Peyer's patch (tissue), 4 donors: ENCODE measurements around the gene TMOD2. TPM values are rescaled to one million over a fixed set of nuclear protein-coding genes. Genes with fewer than 3 reads are reported as not detected.
A peak's percentile ranks its signal among the peaks of the same experiment; 100 is the strongest.

Experiments used
- DNase-seq, 3 donors: peaks; one replicate each; pipeline ENCODE4 v3.0.0-alpha.2; 2017 to 2019
- H3K27ac ChIP-seq, 4 donors: fragments of 200-600 bp; sonication (generic); one replicate each; pipeline ENCODE4 v1.5.1; 2016 to 2019
- H3K27me3 ChIP-seq, 2 donors: fragments of 200-600 bp; sonication (generic); one replicate each; pipeline ENCODE4 v1.5.1; 2019
- H3K36me3 ChIP-seq, 3 donors: fragments of 200-600 bp; sonication (generic); one replicate each; pipeline ENCODE4 v1.5.1; 2016 to 2019
- H3K4me1 ChIP-seq, 4 donors: fragments of 200-600 bp; sonication (generic); one replicate each; pipeline ENCODE4 v1.5.1; 2016 to 2019
- H3K4me3 ChIP-seq, 4 donors: fragments of 200-600 bp; sonication (generic); 1 replicate in 3 of 4; 2 replicates in 1 of 4; pipeline ENCODE4 v1.5.1; 2016 to 2019; ENCODE audit warnings: mild to moderate bottlenecking in 1 of 4
- H3K9me3 ChIP-seq, 4 donors: fragments of 200-600 bp; sonication (generic); one replicate each; pipeline ENCODE4 v1.5.1; 2016 to 2019; ENCODE audit warnings: mild to moderate bottlenecking in 1 of 4
- CTCF ChIP-seq, 6 experiments: fragments of 450-650 bp in 4 of 6; fragments of 200-600 bp in 2 of 6; sonication (generic) in 1 of 6; IDR thresholded peaks; one replicate each; pipeline ENCODE4 v1.5.1; 2017 to 2019; ENCODE audit warnings: antibody characterized with exemption in 6 of 6, mild to moderate bottlenecking in 3 of 6, moderate library complexity in 1 of 6
- POLR2A ChIP-seq, 2 donors: fragments of 450-650 bp; IDR thresholded peaks; one replicate each; pipeline ENCODE4 v1.5.1; 2017; ENCODE audit warnings: antibody characterized with exemption in 2 of 2, mild to moderate bottlenecking in 2 of 2, moderate library complexity in 2 of 2
- total RNA-seq, 4 donors: library from RNA; depleted of rRNA; stranded (reverse); fragments of >200 nt; gene quantifications; one replicate each; pipeline ENCODE4 v1.1.0, GENCODE V29; 2016

Gene TMOD2
- total RNA-seq, 4 donors from 2014 or later = 4.0 to 25.6 (median 6.6) TPM

DNA sequence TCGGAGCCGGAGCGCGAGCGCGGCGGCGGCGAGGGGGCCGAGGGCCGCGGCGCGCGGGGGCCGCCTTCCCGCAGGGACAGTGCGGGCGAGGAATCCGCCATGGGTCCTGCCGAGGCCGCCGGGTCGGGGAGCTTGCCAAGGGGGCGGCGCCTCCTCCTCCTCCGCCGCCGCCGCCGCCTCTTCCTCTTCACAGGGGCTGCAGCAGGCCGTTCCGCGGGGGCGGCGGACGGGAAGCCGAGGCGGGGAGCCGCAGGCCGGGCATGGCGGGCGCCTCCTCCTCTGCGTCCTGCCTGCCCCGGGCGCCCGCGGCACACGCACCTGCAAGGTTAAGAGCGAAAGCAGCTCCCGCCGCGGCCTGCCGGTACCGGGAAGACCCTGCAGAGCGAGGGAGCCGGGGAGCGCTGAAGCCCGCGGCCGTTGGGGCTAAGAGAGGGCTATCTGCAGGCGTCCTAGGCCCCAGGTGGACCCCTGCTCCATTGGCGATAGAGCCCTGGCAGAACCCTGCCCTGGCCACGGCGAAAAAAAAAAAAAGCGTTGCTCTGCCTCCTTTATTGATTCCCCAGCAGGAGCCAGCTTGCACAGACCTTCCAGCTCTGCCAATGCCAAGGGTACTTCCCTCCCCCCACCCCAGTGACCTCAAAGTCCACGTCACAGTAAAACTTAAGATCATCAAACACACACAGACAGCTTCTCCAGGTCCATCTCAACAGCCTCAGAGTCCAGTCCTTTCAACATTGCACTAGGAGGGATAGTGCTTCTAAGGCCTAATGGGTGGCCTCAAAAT is 13.7 kb upstream of the TMOD2 start, which contains the start of gene LYSMD2:
LYSMD2 (minus strand) TSS at position 134 of the 784 bp plus-strand sequence; CDS start at position 101, 33 bp downstream.
- H3K9me3 ChIP-seq = no peaks in the 10 kb centered on the region
- peaks cover 0 to 29% (median 10%) of the 10 kb centered on the region in 4 donors for H3K4me1 ChIP-seq
- peak within 1 kb of the TSS; percentile 78 to 96 (median 84) for H3K4me3 ChIP-seq
- DNase-seq = peak; percentile 81 to 90 (median 83)
- H3K27ac ChIP-seq = peak within 1 kb of the TSS; percentile 88 to 97 (median 91)
- no peaks in the 10 kb centered on the region for H3K27me3 ChIP-seq
- TF ChIP-seq POLR2A (IDR thresholded peaks at IDR 0.05) (no peak), CTCF (IDR thresholded peaks at IDR 0.05) (no peak)
- no peaks in the 10 kb centered on the region for H3K36me3 ChIP-seq

DNA sequence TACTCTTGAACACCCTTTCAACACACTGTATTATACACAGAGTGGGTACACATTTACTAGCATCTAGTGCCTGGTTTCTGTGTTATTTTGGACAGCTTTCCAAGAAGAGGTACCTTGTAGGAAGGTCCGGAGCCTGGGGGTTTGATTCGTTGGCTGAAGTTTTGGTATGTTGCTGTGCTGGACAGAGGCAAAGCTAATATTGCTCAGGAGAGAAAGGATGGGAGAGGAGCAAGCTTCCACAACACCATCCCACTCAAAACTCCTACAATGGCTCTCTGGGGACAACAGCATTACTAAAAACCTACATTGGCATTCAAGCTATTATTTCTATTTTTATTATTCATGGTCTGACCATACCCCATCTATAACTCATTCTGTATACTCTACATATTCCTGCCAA is 12.8 kb upstream of the TMOD2 start:
- Histone ChIP-seq H3K4me1 (peaks cover 0 to 26% (median 8%) of the 10 kb centered on the region in 4 donors), H3K36me3 (no peaks in the 10 kb centered on the region), H3K27ac (peak overlapping the region; percentile 88 to 97 (median 91)), H3K9me3 (no peaks in the 10 kb centered on the region), H3K27me3 (no peaks in the 10 kb centered on the region), H3K4me3 (no peak overlapping the region)
- no peak for DNase-seq
- TF ChIP-seq POLR2A (IDR thresholded peaks at IDR 0.05) (no peak), CTCF (IDR thresholded peaks at IDR 0.05) (no peak)

DNA sequence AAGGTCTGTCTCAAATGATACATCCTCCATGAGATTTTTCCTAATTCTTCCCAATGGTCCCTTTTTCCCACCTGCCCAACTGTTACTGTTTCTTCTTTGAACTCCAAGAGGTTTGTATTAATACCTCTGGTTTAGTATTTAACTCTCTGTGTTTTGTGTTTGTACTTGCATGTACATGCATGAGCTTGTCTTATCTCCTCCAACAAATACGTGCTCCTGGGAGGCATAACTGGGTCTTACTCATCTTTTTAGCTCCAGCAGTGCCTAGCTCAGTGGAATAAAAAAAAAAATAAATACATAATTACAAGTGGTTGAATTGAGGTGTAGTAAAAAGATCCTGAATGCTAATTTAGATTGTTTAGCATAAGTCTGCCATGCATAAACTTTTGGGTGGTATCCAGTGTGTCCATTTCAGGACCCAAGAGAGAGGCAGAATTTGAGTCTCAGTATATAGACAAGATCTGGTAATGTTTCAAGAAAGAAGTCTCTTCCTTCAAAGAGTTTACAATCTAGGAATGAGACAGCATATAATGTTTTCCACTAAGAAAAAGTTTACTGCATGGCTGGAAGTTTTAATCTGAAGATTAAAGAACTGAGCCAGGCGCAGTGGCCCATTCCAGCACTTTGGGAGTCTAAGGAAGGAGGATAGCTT is 12.2 kb upstream of the TMOD2 start:
- no peaks in the 10 kb centered on the region for H3K27me3 ChIP-seq
- H3K4me3 ChIP-seq = no peak overlapping the region
- no peak overlapping the region for H3K27ac ChIP-seq
- H3K9me3 ChIP-seq = no peaks in the 10 kb centered on the region
- peaks cover 0 to 23% (median 8%) of the 10 kb centered on the region in 4 donors for H3K4me1 ChIP-seq
- TF ChIP-seq POLR2A (IDR thresholded peaks at IDR 0.05) (no peak), CTCF (IDR thresholded peaks at IDR 0.05) (no peak)
- DNase-seq = no peak
- no peaks in the 10 kb centered on the region for H3K36me3 ChIP-seq

DNA sequence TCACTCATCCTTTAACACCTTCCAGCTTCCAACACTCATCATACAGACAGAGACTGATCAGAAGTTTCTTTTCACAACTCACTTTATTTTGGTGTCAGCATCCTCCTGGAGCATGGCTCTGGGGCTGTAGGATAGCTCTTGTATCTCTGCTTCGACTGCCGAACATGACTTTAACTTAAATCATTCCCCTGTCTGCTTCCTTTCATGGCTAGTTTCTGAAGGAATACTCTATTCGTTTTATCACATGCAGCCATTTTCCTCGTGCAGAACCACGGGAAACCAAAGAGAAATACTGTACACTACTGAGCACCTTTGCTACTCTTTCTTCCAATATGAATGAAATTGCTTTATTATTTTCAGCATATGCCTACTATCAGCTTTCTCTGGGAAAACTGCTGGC is 2.1 kb upstream of the TMOD2 start:
- no peaks in the 10 kb centered on the region for H3K9me3 ChIP-seq
- H3K27me3 ChIP-seq = no peaks in the 10 kb centered on the region
- no peaks in the 10 kb centered on the region for H3K4me1 ChIP-seq
- no peaks in the 10 kb centered on the region for H3K36me3 ChIP-seq
- TF ChIP-seq CTCF (IDR thresholded peaks at IDR 0.05) = no peak
- TF ChIP-seq POLR2A (IDR thresholded peaks at IDR 0.05) = no peak
- H3K4me3 ChIP-seq = no peak overlapping the region
- no peak for DNase-seq
- H3K27ac ChIP-seq = no peak overlapping the region

- H3K27me3 ChIP-seq = no peaks in the 10 kb centered on the region
- no peak overlapping the region for H3K27ac ChIP-seq
- H3K36me3 ChIP-seq = no peaks in the 10 kb centered on the region
- DNase-seq = no peak
- H3K4me1 ChIP-seq = no peaks in the 10 kb centered on the region
- H3K4me3 ChIP-seq = no peak overlapping the region
- H3K9me3 ChIP-seq = no peaks in the 10 kb centered on the region
- TF ChIP-seq CTCF (IDR thresholded peaks at IDR 0.05) = no peak
- TF ChIP-seq POLR2A (IDR thresholded peaks at IDR 0.05) = no peak
These were observed 1.2 kb upstream of the TMOD2 start for GRCh38 chr15:51750186-51750585.
